Forelimb muscle (tissue), 1 donor: ENCODE measurements around the gene AGTRAP. TPM values are rescaled to one million over a fixed set of nuclear protein-coding genes. Genes with fewer than 3 reads are reported as not detected.

Source experiments
- DNase-seq: peaks from one replicate; pipeline ENCODE4 v3.0.0-alpha.2; 2013; ENCODE audit warnings: low read depth
- polyA plus RNA-seq: library from polyadenylated mRNA; unstranded; fragments of 120-200 nt; gene quantifications from one replicate; pipeline ENCODE4 v1.2.1, GENCODE V29; 2013; ENCODE audit not compliant: insufficient read length

The AGTRAP gene
- polyA plus RNA-seq, 1 donor = 18.2 TPM

GRCh38 chr1:11705596-11705995 lies 30.3 kb upstream of the AGTRAP start:
- no peak for DNase-seq

GRCh38 chr1:11706292-11706691 lies 29.6 kb upstream of the AGTRAP start:
- DNase-seq = no peak

GRCh38 chr1:11707621-11708276 lies 28.2 kb upstream of the AGTRAP start:
- DNase-seq = no peak

GRCh38 chr1:11708554-11709350 lies 27.2 kb upstream of the AGTRAP start:
- DNase-seq = no peak

- no peak for DNase-seq
Measured at GRCh38 chr1:11711490-11711889, 24.4 kb upstream of the AGTRAP start.

GRCh38 chr1:11712285-11712684 lies 23.7 kb upstream of the AGTRAP start:
- no peak for DNase-seq

GRCh38 chr1:11713095-11713494 lies 22.8 kb upstream of the AGTRAP start:
- DNase-seq = no peak

- no peak for DNase-seq
Measured at GRCh38 chr1:11714831-11715575, 20.9 kb upstream of the AGTRAP start.

GRCh38 chr1:11719313-11720032 lies 16.5 kb upstream of the AGTRAP start:
- no peak for DNase-seq

- no peak for DNase-seq
Measured at GRCh38 chr1:11720033-11720376, 15.9 kb upstream of the AGTRAP start.

- no peak for DNase-seq
Measured at GRCh38 chr1:11720525-11720924, 15.4 kb upstream of the AGTRAP start.

GRCh38 chr1:11721311-11721710 lies 14.6 kb upstream of the AGTRAP start:
- no peak for DNase-seq

- no peak for DNase-seq
Measured at GRCh38 chr1:11722538-11722937, 13.4 kb upstream of the AGTRAP start.

- no peak for DNase-seq
Measured at GRCh38 chr1:11725616-11726015, 10.3 kb upstream of the AGTRAP start.

GRCh38 chr1:11727119-11727518 lies 8.8 kb upstream of the AGTRAP start:
- no peak for DNase-seq

GRCh38 chr1:11728126-11728806 lies 7.7 kb upstream of the AGTRAP start:
- DNase-seq = no peak

- DNase-seq = no peak
Measured at GRCh38 chr1:11729155-11729497, 6.8 kb upstream of the AGTRAP start.

GRCh38 chr1:11729498-11730428 lies 6.2 kb upstream of the AGTRAP start:
- no peak for DNase-seq

- no peak for DNase-seq
Measured at GRCh38 chr1:11730429-11730891, 5.5 kb upstream of the AGTRAP start.

- DNase-seq = peak; percentile 62
Measured at GRCh38 chr1:11731691-11732283, 4.1 kb upstream of the AGTRAP start.
